Measurements from ENCODE around the gene CHST8. TPM values are rescaled to one million over a fixed set of nuclear protein-coding genes. Genes with fewer than 3 reads are reported as not detected.

The CHST8 gene
- total RNA-seq, 1 donor, result not detected

GRCh38 chr19:33821871-33822270 is 200.1 kb downstream of the CHST8 start:
- Histone ChIP-seq H3K9me3 (ENCODE audit: low read depth, low read length) (no peaks in the 10 kb centered on the region), H3K27me3 (ENCODE audit: insufficient read depth, low read length) (no peaks in the 10 kb centered on the region), H3K79me2 (ENCODE audit: insufficient read depth, low read length) (no peaks in the 10 kb centered on the region), H3K36me3 (ENCODE audit: insufficient read depth, low read length) (no peaks in the 10 kb centered on the region), H2AFZ (ENCODE audit: low read length) (no peak overlapping the region), H3K4me3 (ENCODE audit: insufficient read depth, low read length) (no peak overlapping the region), H3K4me1 (ENCODE audit: insufficient read depth, low read length) (peaks cover 5% of the 10 kb centered on the region), H3K4me2 (ENCODE audit: insufficient read depth, low read length) (no peak overlapping the region), H3K27ac (ENCODE audit: low read depth, low read length) (no peak overlapping the region), H4K20me1 (ENCODE audit: insufficient read depth, low read length) (no peaks in the 10 kb centered on the region)
- peak; percentile 50 for DNase-seq (ENCODE audit: insufficient read length, low spot score, missing footprints)
- TF ChIP-seq CTCF (IDR thresholded peaks at IDR 0.05; ENCODE audit: extremely low read depth, low read depth, low read length), result no peak

Other genes starting within 250 kb of the CHST8 start
- 31.5 and 35.5 TPM in 2 replicates for gene CEBPG, start 248.2 kb upstream of the CHST8 start, total RNA-seq
- gene PEPD, start 100.2 kb upstream of the CHST8 start, total RNA-seq, result 82.8 and 87.9 TPM in 2 replicates
- 39.5 and 55.7 TPM in 2 replicates for gene KCTD15, start 174.9 kb downstream of the CHST8 start, total RNA-seq

All from osteoblast (primary cell).